RWPE2 (cell line): ENCODE results near the gene TSR1.

Experiments used
- ATAC-seq: fragments of 200-7000 bp; cut with Tn5 transposase; 3 replicates; pipeline ENCODE4 v1.9.1; 2021; ENCODE audit warnings: low read depth
- DNase-seq: peaks from one replicate; pipeline ENCODE4 v3.0.0-alpha.2; 2020; ENCODE audit warnings: low spot score
- H3K27ac ChIP-seq: fragments of 450-650 bp; 2 replicates; pipeline ENCODE4 v1.5.1; 2017; ENCODE audit warnings: mild to moderate bottlenecking; ENCODE audit not compliant: poor library complexity, severe bottlenecking
- H3K27me3 ChIP-seq: fragments of 250-450 bp; sonication (Bioruptor Pico); 2 replicates; pipeline ENCODE4 v1.5.1; 2021; ENCODE audit warnings: mild to moderate bottlenecking, moderate library complexity; ENCODE audit not compliant: insufficient read depth, poor library complexity, severe bottlenecking
- H3K36me3 ChIP-seq: fragments of 250-450 bp; sonication (Bioruptor Pico); 2 replicates; pipeline ENCODE4 v1.5.1; 2020; ENCODE audit warnings: low read depth, mild to moderate bottlenecking, moderate library complexity
- H3K4me1 ChIP-seq: fragments of 250-450 bp; sonication (Bioruptor Pico); 2 replicates; pipeline ENCODE4 v1.5.1; 2021; ENCODE audit warnings: mild to moderate bottlenecking, moderate library complexity; ENCODE audit not compliant: insufficient read depth, poor library complexity, severe bottlenecking
- H3K4me3 ChIP-seq: fragments of 250-450 bp; sonication (Bioruptor Pico); 2 replicates; pipeline ENCODE4 v1.5.1; 2021; ENCODE audit warnings: mild to moderate bottlenecking, moderate library complexity; ENCODE audit not compliant: severe bottlenecking
- H3K9me3 ChIP-seq: fragments of 250-450 bp; sonication (Bioruptor Pico); 2 replicates; pipeline ENCODE4 v1.5.1; 2021; ENCODE audit warnings: mild to moderate bottlenecking, moderate library complexity; ENCODE audit not compliant: severe bottlenecking
- TF ChIP-seq, protein P1 (sequence below): fragments of 450-650 bp; IDR thresholded peaks from one replicate; pipeline ENCODE4 v1.5.1; 2017; ENCODE audit warnings: mild to moderate bottlenecking, moderate library complexity; ENCODE audit not compliant: poor library complexity, severe bottlenecking

The TSR1 gene

GRCh38 chr17:2380950-2381649 is 44.8 kb upstream of the TSR1 start:
- no peak overlapping the region for H3K4me3 ChIP-seq
- DNase-seq (no peak), ATAC-seq (no peak)
- TF ChIP-seq, protein P1, sequence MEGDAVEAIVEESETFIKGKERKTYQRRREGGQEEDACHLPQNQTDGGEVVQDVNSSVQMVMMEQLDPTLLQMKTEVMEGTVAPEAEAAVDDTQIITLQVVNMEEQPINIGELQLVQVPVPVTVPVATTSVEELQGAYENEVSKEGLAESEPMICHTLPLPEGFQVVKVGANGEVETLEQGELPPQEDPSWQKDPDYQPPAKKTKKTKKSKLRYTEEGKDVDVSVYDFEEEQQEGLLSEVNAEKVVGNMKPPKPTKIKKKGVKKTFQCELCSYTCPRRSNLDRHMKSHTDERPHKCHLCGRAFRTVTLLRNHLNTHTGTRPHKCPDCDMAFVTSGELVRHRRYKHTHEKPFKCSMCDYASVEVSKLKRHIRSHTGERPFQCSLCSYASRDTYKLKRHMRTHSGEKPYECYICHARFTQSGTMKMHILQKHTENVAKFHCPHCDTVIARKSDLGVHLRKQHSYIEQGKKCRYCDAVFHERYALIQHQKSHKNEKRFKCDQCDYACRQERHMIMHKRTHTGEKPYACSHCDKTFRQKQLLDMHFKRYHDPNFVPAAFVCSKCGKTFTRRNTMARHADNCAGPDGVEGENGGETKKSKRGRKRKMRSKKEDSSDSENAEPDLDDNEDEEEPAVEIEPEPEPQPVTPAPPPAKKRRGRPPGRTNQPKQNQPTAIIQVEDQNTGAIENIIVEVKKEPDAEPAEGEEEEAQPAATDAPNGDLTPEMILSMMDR: no peak
- H3K27ac ChIP-seq: no peak overlapping the region
- H3K9me3 ChIP-seq: no peaks in the 10 kb centered on the region
- no peaks in the 10 kb centered on the region for H3K27me3 ChIP-seq
- peaks cover 16% of the 10 kb centered on the region for H3K36me3 ChIP-seq
- H3K4me1 ChIP-seq: peaks cover under 1% of the 10 kb centered on the region

GRCh38 chr17:2380226-2380922 is 44.1 kb upstream of the TSR1 start:
- H3K4me1 ChIP-seq: no peaks in the 10 kb centered on the region
- TF ChIP-seq, protein P1: no peak
- no peak overlapping the region for H3K27ac ChIP-seq
- H3K4me3 ChIP-seq: no peak overlapping the region
- DNase-seq (no peak), ATAC-seq (no peak)
- H3K9me3 ChIP-seq: no peaks in the 10 kb centered on the region
- H3K27me3 ChIP-seq: no peaks in the 10 kb centered on the region
- peaks cover 23% of the 10 kb centered on the region for H3K36me3 ChIP-seq

GRCh38 chr17:2379489-2380225 is 43.4 kb upstream of the TSR1 start:
- TF ChIP-seq, protein P1: no peak
- Histone ChIP-seq H3K27me3 (no peaks in the 10 kb centered on the region), H3K36me3 (peaks cover 23% of the 10 kb centered on the region), H3K9me3 (no peaks in the 10 kb centered on the region), H3K4me3 (no peak overlapping the region), H3K27ac (no peak overlapping the region), H3K4me1 (no peaks in the 10 kb centered on the region)
- no peak for ATAC-seq
- no peak for DNase-seq

- H3K36me3 ChIP-seq: peaks cover 23% of the 10 kb centered on the region
- H3K27ac ChIP-seq: no peak overlapping the region
- H3K27me3 ChIP-seq: no peaks in the 10 kb centered on the region
- H3K4me1 ChIP-seq: no peaks in the 10 kb centered on the region
- no peaks in the 10 kb centered on the region for H3K9me3 ChIP-seq
- DNase-seq (no peak), ATAC-seq (no peak)
- TF ChIP-seq, protein P1: no peak
- no peak overlapping the region for H3K4me3 ChIP-seq
These were observed 42.6 kb upstream of the TSR1 start for GRCh38 chr17:2378905-2379304.
